ENCODE data around the gene XAGE1B.
"Not testable (repeated sequence)": the region's sequence is repeated elsewhere in the genome, so short reads cannot be mapped to it uniquely, and the experiment has no call there.

DNA sequence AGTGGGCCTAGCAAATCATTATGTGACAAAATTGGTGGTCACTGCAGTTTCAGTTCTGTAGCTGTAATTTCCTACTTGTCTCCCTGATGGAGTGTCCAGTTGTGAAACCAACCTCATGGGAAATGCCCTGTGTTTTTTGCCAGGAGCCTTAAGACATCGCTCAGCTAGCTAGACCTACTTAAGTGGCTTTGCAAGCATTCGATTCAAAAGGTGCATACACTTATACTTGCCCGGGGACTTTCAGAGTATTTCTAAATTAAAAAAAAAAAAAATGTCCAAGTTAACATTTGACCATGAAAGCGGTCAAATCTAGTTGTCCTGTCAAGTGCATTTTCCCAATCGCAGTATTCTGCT lies 20.5 kb downstream of the XAGE1B start:
- TF ChIP-seq SUZ12 (IDR thresholded peaks at IDR 0.05; ENCODE audit: extremely low read depth, insufficient read depth, insufficient read length); YY1 (IDR thresholded peaks at IDR 0.05; ENCODE audit: insufficient read depth, insufficient read length); ZNF274 (IDR thresholded peaks at IDR 0.05; ENCODE audit: low read depth, low read length): not testable (repeated sequence)

All from NT2/D1 (cell line).